ENCODE measurements around the gene C1orf174. TPM values are rescaled to one million over a fixed set of nuclear protein-coding genes. Genes with fewer than 3 reads are reported as not detected.

The C1orf174 gene
- total RNA-seq, 1 donor from 2014 or later, result 19.9 TPM

GRCh38 chr1:3847081-3847480, 53.0 kb downstream of the C1orf174 start:
- no peak overlapping the region for H3K4me3 ChIP-seq
- no peak for TF ChIP-seq CTCF (IDR thresholded peaks at IDR 0.05)
- no peaks in the 10 kb centered on the region for H3K9me3 ChIP-seq
- peaks cover 73% of the 10 kb centered on the region for H3K36me3 ChIP-seq
- intact Hi-C loops (cut with DNase I), result no loop called here
- no peak overlapping the region for H3K27ac ChIP-seq
- H3K27me3 ChIP-seq, result no peaks in the 10 kb centered on the region
- ATAC-seq (no peak), DNase-seq (no peak)
- H3K4me1 ChIP-seq, result no peaks in the 10 kb centered on the region

GRCh38 chr1:3846541-3846940, 53.5 kb downstream of the C1orf174 start:
- Histone ChIP-seq H3K4me1 (no peaks in the 10 kb centered on the region), H3K36me3 (peaks cover 71% of the 10 kb centered on the region), H3K27me3 (no peaks in the 10 kb centered on the region), H3K27ac (no peak overlapping the region), H3K4me3 (no peak overlapping the region), H3K9me3 (no peaks in the 10 kb centered on the region)
- DNase-seq, result no peak
- ATAC-seq, result no peak
- TF ChIP-seq CTCF (IDR thresholded peaks at IDR 0.05), result no peak
- intact Hi-C loops (cut with DNase I), result no loop called here

GRCh38 chr1:3842912-3843311, 57.2 kb downstream of the C1orf174 start:
- ATAC-seq, result no peak
- no peak overlapping the region for H3K4me3 ChIP-seq
- no peaks in the 10 kb centered on the region for H3K9me3 ChIP-seq
- no peaks in the 10 kb centered on the region for H3K4me1 ChIP-seq
- intact Hi-C loops (cut with DNase I), result no loop called here
- TF ChIP-seq CTCF (IDR thresholded peaks at IDR 0.05), result no peak
- no peak overlapping the region for H3K27ac ChIP-seq
- H3K36me3 ChIP-seq, result peaks cover 84% of the 10 kb centered on the region
- peak; percentile 21 for DNase-seq
- no peaks in the 10 kb centered on the region for H3K27me3 ChIP-seq

- no peak for TF ChIP-seq CTCF (IDR thresholded peaks at IDR 0.05)
- intact Hi-C loops (cut with DNase I), result no loop called here
- H3K27me3 ChIP-seq, result no peaks in the 10 kb centered on the region
- DNase-seq (no peak), ATAC-seq (no peak)
- peaks cover 84% of the 10 kb centered on the region for H3K36me3 ChIP-seq
- H3K27ac ChIP-seq, result no peak overlapping the region
- H3K9me3 ChIP-seq, result peaks cover 10% of the 10 kb centered on the region
- no peak overlapping the region for H3K4me3 ChIP-seq
- H3K4me1 ChIP-seq, result no peaks in the 10 kb centered on the region
These were observed 58.6 kb downstream of the C1orf174 start for GRCh38 chr1:3841491-3841890.

Other genes starting within 250 kb of the C1orf174 start
- gene TP73, start 247.8 kb downstream of the C1orf174 start, total RNA-seq, result 0.29 TPM
- not detected for gene CCDC27, start 147.8 kb downstream of the C1orf174 start, total RNA-seq
- gene SMIM1, start 127.5 kb downstream of the C1orf174 start, total RNA-seq, result 9.3 TPM
- gene LRRC47, start 103.8 kb downstream of the C1orf174 start, total RNA-seq, result 34.2 TPM
- gene CEP104, start 43.1 kb downstream of the C1orf174 start, total RNA-seq, result 61.0 TPM
- gene DFFB, start 42.8 kb downstream of the C1orf174 start, total RNA-seq, result 8.5 TPM

Data from upper lobe of right lung (tissue), 1 donor.